Neural crest cell (in vitro differentiated cells): ENCODE data around the gene PLAAT4. TPM values are rescaled to one million over a fixed set of nuclear protein-coding genes. Genes with fewer than 3 reads are reported as not detected.

Experiments
- DNase-seq: peaks from one replicate; pipeline ENCODE4 v3.0.0; 2021; ENCODE audit warnings: low read depth, mixed read lengths, low spot score
- H3K27ac Mint-ChIP-seq: one replicate; pipeline ENCODE4 v1.8.0; 2021; ENCODE audit warnings: mild to moderate bottlenecking, mixed read lengths; ENCODE audit not compliant: unreplicated experiment
- H3K27me3 Mint-ChIP-seq: 2 replicates; pipeline ENCODE4 v1.8.0; 2021; ENCODE audit warnings: low read depth, mild to moderate bottlenecking, mixed read lengths
- H3K36me3 Mint-ChIP-seq: 2 replicates; pipeline ENCODE4 v1.8.0; 2021; ENCODE audit warnings: low read depth, mild to moderate bottlenecking, mixed read lengths
- H3K4me1 Mint-ChIP-seq: 2 replicates; pipeline ENCODE4 v1.8.0; 2021; ENCODE audit warnings: mixed read lengths
- H3K4me3 Mint-ChIP-seq: one replicate; pipeline ENCODE4 v1.8.0; 2021; ENCODE audit warnings: mild to moderate bottlenecking, mixed read lengths
- H3K9me3 Mint-ChIP-seq: 2 replicates; pipeline ENCODE4 v1.8.0; 2021; ENCODE audit warnings: mixed read lengths
- total RNA-seq: library from RNA; stranded (reverse); gene quantifications from 2 replicates; pipeline ENCODE4 v1.2.1, GENCODE V29; 2021
- TF ChIP-seq, protein P1 (sequence below): fragments of 200-600 bp; sonication (generic); conservative IDR thresholded peaks from 2 replicates; pipeline ENCODE4 v1.5.0; 2021; ENCODE audit warnings: antibody characterized with exemption, mild to moderate bottlenecking

Gene PLAAT4
- total RNA-seq, 1 donor from 2014 or later, result not detected

DNA sequence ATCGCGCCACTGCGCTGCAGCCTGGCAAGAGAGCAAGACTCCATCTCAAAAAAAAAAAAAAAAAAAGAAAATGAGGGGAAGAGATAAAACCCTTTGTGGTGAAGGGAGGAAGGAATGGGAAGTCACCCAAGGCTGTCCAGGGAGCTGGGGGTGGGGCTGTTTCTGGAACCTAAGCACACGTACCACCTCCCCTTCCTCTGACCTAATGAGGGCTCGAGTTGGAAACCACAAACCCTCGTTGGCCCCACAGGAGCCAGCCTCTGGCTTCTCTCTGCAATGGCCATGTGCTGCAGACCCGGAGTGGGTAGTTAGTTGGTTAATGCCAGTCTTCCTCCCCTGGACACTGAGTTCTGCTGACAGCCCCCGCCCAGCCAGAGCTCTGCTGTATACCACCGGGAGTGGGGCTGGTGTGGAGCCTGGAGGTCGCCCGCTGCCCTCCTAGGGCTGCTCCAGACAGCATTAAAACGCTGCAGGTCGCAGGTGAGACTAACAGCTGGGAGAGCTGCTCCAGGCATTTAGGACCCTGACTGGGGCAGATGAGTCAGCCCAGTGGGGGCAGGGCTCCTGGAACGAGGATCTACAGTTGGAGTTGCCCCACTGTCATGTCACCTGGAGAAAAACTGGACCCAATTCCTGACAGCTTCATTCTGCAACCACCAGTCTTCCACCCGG is 30.6 kb upstream of the PLAAT4 start, which contains the start of gene LGALS12:
LGALS12 (plus strand) TSS at position 228 of the 672 bp plus-strand sequence; CDS start at position 603, 375 bp downstream.
- DNase-seq, result no peak
- Mint-ChIP-seq H3K9me3 (no peaks in the 10 kb centered on the region), H3K36me3 (no peaks in the 10 kb centered on the region), H3K27me3 (no peaks in the 10 kb centered on the region), H3K4me1 (no peaks in the 10 kb centered on the region), H3K4me3 (no peak within 1 kb of the TSS), H3K27ac (no peak within 1 kb of the TSS)
- TF ChIP-seq, protein P1, sequence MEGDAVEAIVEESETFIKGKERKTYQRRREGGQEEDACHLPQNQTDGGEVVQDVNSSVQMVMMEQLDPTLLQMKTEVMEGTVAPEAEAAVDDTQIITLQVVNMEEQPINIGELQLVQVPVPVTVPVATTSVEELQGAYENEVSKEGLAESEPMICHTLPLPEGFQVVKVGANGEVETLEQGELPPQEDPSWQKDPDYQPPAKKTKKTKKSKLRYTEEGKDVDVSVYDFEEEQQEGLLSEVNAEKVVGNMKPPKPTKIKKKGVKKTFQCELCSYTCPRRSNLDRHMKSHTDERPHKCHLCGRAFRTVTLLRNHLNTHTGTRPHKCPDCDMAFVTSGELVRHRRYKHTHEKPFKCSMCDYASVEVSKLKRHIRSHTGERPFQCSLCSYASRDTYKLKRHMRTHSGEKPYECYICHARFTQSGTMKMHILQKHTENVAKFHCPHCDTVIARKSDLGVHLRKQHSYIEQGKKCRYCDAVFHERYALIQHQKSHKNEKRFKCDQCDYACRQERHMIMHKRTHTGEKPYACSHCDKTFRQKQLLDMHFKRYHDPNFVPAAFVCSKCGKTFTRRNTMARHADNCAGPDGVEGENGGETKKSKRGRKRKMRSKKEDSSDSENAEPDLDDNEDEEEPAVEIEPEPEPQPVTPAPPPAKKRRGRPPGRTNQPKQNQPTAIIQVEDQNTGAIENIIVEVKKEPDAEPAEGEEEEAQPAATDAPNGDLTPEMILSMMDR, result no peak

DNA sequence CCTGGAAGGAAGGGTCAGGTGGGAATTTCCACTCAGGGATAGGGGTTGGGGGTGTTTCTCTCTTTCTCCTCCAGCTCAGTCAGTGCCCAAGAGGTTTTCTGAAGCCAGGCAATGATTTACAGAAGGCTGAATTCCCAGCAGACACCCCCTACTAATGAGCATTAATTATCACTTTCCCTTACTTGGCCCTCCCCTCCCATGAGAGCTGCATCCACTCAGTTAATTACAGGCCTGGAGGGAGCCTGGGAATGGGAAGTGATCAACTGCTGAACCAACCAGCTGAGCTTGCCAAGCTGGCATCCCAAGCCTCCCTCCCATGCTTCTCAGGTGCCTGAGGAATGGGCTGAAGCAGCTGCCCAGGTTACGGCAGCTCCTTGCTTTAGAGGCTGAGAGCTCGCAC is 29.7 kb upstream of the PLAAT4 start:
- DNase-seq, result no peak
- Mint-ChIP-seq H3K27ac (no peak overlapping the region), H3K27me3 (no peaks in the 10 kb centered on the region), H3K36me3 (no peaks in the 10 kb centered on the region), H3K9me3 (no peaks in the 10 kb centered on the region), H3K4me3 (no peak overlapping the region), H3K4me1 (no peaks in the 10 kb centered on the region)
- TF ChIP-seq, protein P1, result no peak

DNA sequence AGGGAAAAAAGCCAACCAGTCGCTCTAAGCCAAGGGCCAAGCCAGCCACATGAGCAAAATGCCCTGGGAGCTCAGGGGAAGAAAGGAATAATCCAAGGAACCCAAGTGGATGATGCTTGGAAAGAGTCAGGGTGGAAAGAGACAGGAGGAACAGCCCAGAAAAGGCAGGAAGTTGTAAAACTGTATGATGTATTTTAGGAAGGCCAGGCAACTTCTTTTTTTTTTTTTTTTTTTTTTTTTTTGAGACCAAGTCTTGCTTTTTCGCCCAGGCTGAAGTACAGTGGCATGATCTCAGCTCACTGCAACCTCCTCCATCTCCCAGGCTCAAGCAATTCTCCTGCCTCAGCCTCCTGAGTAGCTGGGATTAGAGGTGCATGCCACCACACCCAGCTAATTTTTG is 29.1 kb upstream of the PLAAT4 start:
- H3K4me1 Mint-ChIP-seq, result no peaks in the 10 kb centered on the region
- H3K4me3 Mint-ChIP-seq, result no peak overlapping the region
- TF ChIP-seq, protein P1, result no peak
- H3K27me3 Mint-ChIP-seq, result no peaks in the 10 kb centered on the region
- H3K9me3 Mint-ChIP-seq, result no peaks in the 10 kb centered on the region
- no peak for DNase-seq
- no peaks in the 10 kb centered on the region for H3K36me3 Mint-ChIP-seq
- no peak overlapping the region for H3K27ac Mint-ChIP-seq

DNA sequence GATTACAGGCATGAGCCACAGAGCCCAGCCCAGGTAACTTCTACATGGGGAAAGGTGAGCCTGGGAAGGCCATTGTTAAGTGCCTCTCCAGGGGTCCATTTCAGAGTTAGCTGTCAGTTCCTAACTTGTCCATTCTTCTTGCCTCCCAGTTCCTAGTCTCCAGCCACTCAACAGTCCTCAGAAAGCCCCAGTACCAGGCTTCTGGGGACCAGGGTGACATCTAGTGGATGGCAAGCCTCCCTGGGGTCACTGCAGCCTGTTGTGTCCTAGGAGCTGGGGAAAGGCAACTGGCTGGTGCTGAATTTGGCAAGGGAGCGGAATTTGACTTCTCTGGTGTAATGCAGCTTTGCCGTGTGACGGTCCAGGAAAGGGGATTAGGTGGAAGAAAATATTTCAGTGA is 28.6 kb upstream of the PLAAT4 start:
- TF ChIP-seq, protein P1, result peak; percentile 36
- H3K4me3 Mint-ChIP-seq, result no peak overlapping the region
- no peak overlapping the region for H3K27ac Mint-ChIP-seq
- no peaks in the 10 kb centered on the region for H3K9me3 Mint-ChIP-seq
- no peaks in the 10 kb centered on the region for H3K4me1 Mint-ChIP-seq
- H3K36me3 Mint-ChIP-seq, result no peaks in the 10 kb centered on the region
- no peaks in the 10 kb centered on the region for H3K27me3 Mint-ChIP-seq
- DNase-seq, result no peak

DNA sequence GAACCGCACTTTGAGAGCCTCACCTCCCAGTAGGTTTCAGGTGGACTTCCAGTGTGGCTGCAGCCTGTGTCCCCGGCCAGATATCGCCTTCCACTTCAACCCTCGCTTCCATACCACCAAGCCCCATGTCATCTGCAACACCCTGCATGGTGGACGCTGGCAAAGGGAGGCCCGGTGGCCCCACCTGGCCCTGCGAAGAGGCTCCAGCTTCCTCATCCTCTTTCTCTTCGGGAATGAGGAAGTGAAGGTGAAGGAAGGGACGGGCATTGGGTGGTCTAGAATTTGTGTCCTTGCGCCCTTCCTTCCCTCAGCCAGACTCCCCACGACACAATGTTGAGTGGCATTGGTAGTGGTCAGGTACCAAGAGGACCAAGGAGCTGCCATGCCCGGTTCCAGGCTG is 27.9 kb upstream of the PLAAT4 start:
- H3K27ac Mint-ChIP-seq, result no peak overlapping the region
- H3K36me3 Mint-ChIP-seq, result no peaks in the 10 kb centered on the region
- no peaks in the 10 kb centered on the region for H3K9me3 Mint-ChIP-seq
- no peaks in the 10 kb centered on the region for H3K27me3 Mint-ChIP-seq
- no peak for DNase-seq
- no peak overlapping the region for H3K4me3 Mint-ChIP-seq
- TF ChIP-seq, protein P1, result no peak
- no peaks in the 10 kb centered on the region for H3K4me1 Mint-ChIP-seq
